Stromal cell of bone marrow (primary cell): ENCODE measurements around the gene KCNK1.
"Not testable (repeated sequence)": the region's sequence is repeated elsewhere in the genome, so short reads cannot be mapped to it uniquely, and the experiment has no call there.

Experiments
- DNase-seq: peaks from one replicate; pipeline ENCODE4 v3.0.0-alpha.2; 2012; ENCODE audit warnings: low read depth

The KCNK1 gene

DNA sequence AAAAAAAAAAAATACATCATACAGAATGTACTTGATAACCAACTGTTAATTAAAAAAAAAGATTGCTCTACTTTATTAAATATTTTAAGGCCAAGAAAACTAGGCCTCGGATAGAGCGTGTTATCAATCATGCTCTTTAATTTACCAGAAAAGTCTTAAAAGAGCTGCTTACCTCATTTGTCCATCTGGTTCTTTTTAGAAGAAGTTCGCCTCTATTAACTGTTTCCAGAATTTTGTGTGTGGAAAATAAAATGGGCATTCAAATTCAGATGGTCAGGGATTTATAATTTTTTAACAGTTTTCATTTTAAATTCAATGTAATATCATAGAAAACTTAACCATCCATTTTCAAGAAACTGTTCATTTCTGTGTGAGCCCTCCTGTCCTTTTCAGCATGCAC lies 53.8 kb downstream of the KCNK1 start:
- DNase-seq: no peak

DNA sequence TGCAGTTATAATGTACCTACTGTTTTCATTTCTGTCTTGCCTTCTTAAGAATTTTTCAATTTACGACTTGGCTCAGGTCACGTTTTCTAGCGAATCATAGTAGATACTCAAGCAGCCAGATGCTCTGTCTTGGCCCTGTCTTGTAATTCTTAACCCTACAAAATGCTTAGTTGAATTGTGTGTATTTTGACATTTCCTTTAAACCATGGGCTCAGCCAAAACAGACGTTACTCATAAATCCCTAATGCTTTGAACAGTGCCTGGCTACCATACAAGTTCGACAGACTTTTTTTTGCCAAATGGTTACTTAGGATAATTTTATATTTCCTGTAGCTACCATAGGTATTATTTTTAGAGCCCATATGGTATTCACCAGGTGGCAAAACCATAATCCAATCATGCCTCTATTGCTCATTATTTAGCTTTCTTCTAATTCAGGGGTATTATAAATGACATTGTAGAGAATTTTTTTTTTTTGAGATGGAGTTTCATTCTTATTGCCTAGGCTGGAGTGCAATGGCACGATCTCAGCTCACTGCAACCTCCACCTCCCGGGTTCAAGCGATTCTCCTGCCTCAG lies 54.3 kb downstream of the KCNK1 start:
- DNase-seq: peak; percentile 49

DNA sequence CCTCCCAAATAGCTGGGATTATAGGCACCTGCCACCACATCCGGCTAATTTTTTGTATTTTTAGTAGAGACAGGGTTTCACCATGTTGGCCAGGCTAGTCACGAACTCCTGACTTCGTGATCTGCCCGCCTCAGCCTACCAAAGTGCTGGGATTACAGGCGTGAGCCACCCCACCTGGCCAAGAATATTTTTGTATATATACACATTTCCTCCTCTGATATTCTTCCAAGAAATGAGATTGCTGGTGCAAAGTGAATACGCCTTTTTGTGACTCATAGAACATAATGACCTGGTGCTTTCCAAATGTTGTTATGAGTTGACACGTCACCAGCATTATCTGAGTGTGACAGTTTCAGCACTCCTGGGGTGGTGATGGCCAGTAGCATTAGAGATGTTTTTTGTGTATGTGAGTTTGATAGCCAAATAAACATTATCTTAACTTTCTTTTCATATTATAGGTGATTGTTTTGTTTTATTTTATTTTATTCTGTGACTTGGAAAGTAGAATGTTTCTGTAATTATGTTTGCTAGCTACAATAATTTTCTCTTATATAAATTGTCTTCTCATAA lies 54.9 kb downstream of the KCNK1 start:
- DNase-seq: peak; percentile 57

DNA sequence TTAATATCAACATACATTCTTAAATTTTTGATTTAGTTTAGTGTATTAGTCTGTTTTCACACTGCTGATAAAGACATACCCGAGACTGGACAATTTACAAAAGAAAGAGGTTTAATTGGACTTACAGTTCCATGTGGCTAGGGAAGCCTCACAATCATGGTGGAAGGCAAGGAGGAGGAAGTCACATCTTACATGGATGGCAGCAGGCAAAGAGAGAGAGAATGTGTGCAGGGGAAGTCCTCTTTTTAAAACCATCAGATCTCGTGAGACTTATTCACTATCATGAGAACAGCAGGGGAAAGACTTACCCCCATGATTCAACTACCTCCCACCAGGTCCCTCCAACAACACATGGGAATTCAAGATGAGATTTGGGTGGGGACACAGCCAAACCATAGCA lies 56.5 kb downstream of the KCNK1 start:
- DNase-seq: not testable (repeated sequence)

DNA sequence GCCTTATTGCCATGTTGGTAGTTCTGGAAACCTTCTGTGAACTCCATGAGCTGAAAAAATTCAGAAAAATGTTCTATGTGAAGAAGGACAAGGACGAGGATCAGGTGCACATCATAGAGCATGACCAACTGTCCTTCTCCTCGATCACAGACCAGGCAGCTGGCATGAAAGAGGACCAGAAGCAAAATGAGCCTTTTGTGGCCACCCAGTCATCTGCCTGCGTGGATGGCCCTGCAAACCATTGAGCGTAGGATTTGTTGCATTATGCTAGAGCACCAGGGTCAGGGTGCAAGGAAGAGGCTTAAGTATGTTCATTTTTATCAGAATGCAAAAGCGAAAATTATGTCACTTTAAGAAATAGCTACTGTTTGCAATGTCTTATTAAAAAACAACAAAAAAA lies 57.4 kb downstream of the KCNK1 start:
- DNase-seq: no peak

DNA sequence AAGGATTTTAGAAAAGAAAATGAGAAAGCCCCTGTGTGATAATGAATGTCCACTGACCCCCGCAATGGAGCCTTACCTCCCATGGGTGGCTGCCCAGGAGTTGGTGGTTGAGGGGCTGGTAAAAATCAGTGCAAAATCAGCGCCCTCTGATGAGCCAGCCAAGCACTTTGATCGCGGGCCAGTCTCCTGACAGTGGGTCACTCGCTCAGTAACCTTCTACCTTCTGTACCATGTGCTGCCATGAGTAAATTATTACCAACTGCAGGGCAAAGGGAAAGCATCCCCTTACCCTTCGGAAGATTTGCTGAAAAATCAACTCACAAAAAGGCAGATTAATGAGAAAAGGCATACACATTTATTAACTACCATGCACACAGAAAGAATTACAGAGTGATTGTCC lies 58.8 kb downstream of the KCNK1 start:
- no peak for DNase-seq

DNA sequence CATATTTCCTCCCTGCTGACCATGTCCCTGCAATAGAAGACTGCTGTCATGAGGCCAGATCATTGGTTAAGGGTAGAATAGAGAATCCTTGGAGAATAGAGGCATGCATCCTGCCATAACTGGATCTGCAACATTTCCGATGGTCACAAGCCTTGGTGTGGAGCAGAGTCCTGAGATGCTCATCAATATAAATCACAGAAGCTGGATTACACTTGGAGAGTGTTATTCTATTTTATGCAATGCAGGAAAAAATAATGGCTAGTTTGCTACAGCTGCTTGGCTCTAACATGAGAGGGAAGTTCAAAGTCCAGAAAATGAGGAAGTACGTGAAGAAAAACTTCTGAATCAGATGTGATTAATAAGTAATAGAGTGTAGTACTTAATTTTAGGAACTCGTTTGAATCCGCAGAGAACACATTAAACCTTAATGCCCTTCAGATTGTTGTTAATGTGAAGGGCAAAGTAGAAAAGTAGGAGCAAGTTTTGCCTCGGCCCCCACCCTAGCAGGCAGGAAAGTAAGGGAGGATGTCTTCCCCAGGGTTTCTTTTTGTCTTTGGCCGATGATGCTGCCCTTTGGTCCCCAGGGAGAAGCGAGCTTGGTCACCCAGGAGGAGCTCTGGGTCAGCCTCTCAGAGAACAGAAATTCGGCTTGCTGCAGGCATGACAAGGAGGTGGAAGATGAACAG lies 59.5 kb downstream of the KCNK1 start:
- no peak for DNase-seq

DNA sequence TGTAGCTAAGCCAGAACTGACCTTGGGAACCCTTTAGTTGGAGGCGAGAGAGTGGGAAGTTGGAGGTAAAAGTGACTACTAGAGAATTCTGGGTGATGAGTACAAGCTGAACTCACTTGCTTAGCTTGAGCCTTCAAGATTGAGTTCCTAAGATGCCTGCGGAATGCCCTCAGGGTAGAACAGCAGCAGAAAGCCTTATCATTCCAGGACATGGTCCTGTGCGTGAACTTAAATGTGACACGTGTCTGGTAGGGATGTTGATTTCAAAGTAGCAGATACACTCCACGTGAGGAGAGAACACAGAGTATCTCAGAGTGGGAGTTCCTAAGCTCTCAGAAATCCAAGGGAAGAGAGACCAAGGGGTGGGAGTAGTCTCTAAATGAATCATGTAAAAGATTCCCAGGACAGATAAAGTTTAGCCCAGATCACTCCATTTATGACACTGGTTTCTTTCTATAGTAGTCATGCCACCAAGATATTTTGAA lies 60.1 kb downstream of the KCNK1 start:
- no peak for DNase-seq

DNA sequence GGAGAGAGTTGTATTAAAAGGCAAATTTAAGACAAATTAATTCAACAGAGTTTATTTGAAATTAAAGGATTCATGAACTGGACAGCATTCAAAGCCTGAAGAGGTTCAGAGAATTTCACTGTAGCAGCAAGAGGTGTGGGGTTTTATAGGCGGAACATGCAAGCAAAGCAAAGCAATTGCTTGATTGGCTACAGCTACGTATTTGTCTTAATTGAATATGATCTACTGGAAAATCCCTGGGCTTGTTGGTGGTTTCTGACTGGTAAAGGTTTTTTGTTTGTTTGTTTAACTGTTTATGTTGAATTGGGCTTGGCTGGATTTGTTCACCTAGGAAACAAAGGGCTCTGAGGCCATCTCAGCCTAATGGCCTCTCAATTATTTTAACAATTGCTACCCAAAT lies 61.5 kb downstream of the KCNK1 start:
- no peak for DNase-seq

DNA sequence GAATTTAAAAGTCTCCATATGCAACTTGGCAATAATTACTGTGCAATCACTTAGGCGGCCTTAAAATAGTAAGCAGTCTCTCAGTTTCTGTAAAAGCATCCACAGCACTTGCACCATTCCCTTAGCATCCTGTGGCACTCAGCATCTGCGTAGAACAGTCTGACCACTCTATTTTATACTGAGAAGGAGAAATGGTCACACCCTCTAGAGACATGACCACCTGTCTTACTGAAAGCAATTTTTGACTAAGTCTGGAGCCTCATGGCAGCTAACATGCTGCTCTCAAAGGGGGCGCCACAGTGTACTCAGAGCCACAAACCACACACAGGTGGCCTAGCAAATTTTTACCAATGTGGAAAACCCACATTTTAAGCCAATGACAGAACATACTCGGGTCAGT lies 62.0 kb downstream of the KCNK1 start:
- DNase-seq: no peak

DNA sequence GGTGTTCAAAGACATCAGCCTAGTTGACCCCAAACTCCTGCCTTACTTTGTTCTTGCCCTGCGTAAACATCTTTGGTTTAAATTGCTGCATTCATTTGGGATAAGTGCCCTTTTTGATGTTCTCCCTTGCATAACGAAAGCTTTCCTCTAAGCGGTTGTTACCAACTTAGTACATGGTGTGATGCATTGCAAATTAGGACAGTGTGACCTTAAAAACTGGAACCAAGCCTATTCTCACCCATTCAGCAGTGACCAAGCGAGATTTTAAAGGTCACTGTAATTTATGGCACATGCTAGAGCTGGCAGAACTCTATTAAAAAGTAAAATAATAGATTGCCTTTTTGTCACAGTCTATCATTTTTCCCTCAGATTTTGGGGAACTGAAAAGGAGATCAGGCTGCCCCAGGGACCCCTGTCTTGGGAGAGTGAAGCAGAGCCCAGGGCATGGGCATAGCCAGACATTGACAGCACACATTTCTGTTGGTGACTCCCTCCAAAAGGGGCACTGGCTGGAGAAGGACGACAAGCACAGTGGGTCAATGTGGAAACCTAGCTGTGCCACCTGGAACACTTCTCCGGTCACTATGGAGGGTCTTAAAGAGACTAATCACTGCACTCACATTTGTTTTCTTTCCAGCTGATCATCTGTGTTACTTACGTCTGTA lies 63.9 kb downstream of the KCNK1 start:
- DNase-seq: no peak

DNA sequence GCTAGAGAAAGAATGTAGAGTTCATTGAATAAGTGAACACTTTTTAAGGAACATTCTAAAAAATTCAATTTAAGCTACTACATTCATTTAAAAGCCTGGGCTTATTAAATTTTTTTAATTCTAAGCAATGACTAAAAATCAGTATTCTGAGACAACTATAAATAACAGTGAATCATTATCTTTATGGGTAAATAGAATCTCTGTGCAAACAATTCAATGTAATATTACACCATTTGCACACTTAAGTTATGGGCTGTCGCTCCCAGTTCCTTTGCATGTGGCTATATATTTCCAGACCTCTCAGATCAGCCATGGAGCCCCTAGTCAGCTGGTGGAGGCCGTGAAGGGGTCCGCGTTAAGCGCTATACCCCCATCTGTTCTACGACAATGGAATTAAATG lies 65.1 kb downstream of the KCNK1 start:
- no peak for DNase-seq

DNA sequence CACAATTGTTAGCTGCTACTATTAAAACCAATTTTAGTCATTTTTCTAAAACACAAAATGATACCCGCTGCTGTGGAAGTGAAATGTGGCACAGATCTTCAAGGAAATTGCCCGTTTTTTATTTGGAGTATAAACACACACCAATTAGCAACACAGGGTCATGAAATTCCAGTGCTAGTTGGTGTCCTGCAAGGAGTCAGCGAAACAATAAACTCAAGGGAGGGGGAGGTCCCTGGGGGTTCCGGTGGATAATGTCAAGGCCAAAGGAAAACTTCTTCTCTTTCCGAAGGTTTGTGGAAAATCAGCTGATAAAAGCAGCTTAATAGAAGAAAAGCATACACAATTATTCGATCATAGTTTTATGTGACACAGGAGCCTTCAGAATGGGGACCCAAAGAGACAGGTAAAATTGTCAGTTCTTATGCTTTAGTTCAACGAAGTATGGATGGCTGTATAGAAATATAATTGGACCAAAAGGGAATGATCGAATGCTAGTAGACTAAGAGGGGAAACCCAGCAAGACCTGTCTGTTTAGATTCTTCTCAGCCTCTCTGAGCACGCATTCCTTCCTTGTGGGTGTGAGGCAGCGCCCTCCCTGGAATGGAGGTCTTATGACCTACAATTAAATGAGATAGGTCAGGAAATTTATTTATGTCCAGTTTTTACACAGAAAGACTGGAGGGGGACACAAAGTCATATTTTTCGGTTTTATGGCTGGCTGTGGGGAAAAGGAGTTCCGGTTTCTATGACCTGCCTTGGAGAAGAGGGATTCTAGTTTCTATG lies 65.9 kb downstream of the KCNK1 start:
- no peak for DNase-seq

DNA sequence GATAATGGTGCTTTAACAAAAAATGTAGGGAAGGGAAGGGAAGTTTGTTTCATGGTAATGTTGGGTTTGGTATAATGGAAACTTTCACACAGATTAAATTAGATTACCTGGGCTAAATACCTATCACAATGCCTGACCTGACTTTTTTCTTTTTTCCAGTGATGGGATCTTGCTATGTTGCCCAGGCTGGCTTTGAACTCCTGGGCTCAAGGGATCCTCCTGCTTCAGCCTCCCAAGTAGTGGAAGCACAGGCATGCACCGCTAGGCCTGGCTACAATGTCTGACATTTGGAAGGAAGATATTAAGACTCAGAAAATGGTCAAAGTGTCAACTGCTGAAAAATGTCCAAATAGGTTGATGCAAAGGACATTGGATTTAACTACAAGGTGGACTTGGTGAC lies 67.4 kb downstream of the KCNK1 start:
- DNase-seq: no peak

DNA sequence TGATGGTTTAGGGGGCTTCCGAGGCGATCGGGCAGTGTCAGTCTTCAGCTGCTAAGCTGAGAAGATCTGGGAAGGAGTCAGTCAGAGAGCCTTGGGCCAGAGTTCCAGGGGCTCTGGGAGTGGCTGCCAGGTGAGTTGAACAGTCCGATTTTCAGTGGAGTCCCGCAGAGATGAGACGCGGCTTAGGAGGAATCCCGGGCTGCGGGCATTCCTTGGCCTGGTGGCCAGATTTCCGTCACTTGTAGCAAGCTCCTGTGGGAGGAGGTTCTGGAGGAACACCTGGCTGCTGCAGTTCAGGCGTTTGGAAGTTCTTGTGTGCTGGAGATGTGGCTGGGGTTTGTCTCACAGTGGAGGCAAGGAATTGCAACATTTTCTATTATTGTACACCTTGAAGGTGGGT lies 72.7 kb downstream of the KCNK1 start:
- not testable (repeated sequence) for DNase-seq

DNA sequence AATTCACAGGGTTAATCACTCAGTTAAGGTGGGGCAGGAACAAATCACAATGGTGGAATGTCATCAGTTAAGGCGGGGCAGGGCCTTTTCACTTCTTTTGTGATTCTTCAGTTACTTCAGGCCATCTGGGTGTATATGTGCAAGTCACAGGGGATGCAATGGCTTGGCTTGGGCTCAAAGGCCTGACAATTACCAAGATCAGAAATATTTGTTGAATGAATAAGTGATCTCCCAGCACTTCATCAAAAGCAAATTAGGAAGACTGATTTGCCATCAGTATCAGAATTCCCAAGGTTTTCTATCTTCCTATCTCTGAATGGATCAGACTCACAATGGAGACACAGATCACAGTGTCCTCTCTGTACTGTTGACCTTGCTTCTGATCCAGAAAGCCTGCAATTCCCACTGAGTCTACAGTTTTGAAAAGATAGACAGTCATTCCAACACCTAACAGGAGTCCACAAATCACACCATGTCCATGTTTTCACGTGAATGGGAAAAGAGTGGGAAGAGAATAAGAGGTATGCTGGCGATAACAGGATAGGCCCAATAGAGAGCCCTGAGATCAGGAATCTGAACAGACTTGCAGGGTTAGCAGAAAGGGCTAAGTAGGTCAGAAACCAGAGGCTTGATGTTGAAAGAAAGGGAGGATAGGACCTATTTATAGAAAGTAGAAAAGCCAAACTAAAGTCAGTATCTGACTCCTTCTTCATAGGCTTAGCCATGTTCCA lies 75.3 kb downstream of the KCNK1 start:
- no peak for DNase-seq

DNA sequence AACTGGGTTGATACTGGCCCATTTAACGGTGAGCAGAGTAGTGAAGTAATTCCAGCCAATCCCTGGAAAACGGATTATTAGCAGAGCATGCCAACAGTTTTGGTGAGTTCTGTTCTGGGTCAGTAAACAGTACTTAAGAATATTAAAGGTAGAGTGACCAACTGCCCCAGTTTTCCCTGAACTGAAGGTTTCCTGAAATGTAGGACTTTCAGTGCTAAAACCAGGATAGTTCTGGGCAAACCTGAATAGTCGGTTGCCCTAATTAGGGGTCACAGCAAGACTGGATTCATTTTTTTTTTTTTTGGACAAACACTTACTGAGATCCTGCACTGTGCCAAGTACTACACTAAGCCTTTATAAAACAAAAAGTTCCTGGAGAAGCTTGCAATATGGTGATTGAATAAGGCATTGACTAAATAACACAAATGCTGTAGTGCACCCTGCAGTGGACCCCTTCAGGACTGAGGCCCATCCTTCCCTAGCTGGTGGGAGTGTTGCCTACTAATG lies 75.9 kb downstream of the KCNK1 start:
- DNase-seq: no peak

DNA sequence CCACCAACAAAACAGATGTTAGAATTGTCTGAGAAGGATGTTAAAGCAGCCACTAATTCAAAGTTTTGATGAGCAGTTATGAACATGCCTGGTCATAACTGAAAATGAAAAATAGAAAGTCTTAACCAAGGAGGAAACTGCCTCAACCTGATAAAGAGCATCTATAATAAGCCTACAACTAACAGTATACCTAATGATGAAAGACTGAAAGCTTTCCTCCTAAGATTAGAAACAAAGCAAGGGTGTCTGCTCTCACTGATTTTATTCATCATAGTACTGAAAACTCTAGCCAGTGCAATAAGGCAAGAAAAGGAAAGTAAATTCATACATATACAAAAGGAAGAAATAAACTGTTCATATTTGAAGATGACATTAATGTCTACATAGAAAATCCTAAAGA lies 82.0 kb downstream of the KCNK1 start:
- no peak for DNase-seq

DNA sequence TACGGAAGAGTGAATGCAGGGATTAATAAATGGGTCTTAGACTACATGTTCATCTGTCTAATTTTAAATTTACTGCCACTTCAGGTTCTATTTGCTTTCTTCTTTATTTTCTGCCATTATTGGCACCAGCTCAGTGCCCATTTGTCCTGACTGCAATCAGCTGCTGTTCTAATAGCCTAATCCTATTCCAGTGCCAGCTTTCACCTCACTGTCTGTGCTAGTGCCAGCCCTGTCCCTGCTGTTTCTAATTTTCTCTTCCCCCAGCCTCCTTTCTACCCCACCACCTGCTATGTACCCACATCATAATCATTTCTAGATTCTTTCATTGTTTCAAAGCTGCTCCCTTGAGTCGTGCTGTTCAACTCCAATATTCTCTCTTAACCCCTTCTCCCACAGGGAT lies 86.4 kb downstream of the KCNK1 start:
- no peak for DNase-seq

DNA sequence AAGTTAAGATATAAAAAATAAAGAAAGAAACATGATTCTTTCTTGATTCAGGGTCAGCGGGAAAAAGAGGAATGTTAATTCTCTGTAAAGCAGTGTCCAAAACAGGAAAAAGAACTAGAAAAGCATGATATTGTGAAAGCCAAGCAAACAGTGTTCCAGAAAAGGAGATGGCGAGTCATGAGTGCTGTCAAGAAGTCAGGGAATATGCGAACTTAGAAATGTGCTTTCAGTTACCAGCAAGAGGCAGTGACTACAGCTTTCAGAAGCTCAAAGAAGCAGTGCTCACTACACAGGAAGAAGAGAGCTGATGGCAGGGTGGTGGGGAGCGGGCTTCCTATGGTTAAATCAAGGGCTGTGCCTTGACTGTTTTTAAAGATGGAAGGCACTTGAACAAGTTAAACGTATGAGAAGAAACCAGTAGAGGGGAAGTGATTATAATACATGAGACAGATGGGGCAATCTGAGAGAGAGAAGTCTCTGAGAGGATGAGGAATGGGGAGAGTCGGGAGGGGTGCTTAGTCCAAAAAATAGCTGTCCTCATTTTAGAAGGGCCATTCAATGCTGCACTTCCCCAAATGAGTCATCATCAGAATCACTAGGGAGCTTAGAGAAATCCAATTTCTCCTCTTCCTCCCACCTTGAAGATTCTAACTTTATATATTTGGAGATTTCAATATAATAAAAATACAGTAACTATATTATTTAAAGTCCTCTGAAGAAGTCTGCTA lies 90.4 kb downstream of the KCNK1 start:
- DNase-seq: peak; percentile 43
